Measurements from ENCODE around the gene SLC12A7.

The SLC12A7 gene

GRCh38 chr5:1137567-1138444 is 25.9 kb upstream of the SLC12A7 start:
- DNase-seq (ENCODE audit: low read depth in 1 of 2, low spot score in 1 of 2): peak in 1 of 2 experiments; percentile 52
- no peak for TF ChIP-seq JUND (IDR thresholded peaks at IDR 0.05; ENCODE audit: low read depth)
- in situ Hi-C loops (cut with HindIII; ENCODE audit: low pct_unique_long_range_greater_than_20kb, low sequenced_read_pairs): no loop called here

- TF ChIP-seq JUND (IDR thresholded peaks at IDR 0.05; ENCODE audit: low read depth): no peak
- no peak for DNase-seq (ENCODE audit: low read depth in 1 of 2, low spot score in 1 of 2)
- in situ Hi-C loops (cut with HindIII; ENCODE audit: low pct_unique_long_range_greater_than_20kb, low sequenced_read_pairs): no loop called here
These were observed 25.0 kb upstream of the SLC12A7 start for GRCh38 chr5:1136814-1137213.

GRCh38 chr5:1135696-1136525 is 24.0 kb upstream of the SLC12A7 start:
- in situ Hi-C loops (cut with HindIII; ENCODE audit: low pct_unique_long_range_greater_than_20kb, low sequenced_read_pairs): no loop called here
- no peak for DNase-seq (ENCODE audit: low read depth in 1 of 2, low spot score in 1 of 2)
- TF ChIP-seq JUND (IDR thresholded peaks at IDR 0.05; ENCODE audit: low read depth): no peak

GRCh38 chr5:1134478-1134877 is 22.6 kb upstream of the SLC12A7 start:
- TF ChIP-seq JUND (IDR thresholded peaks at IDR 0.05; ENCODE audit: low read depth): no peak
- peak; percentile 67 to 77 for DNase-seq (ENCODE audit: low read depth in 1 of 2, low spot score in 1 of 2)
- in situ Hi-C loops (cut with HindIII; ENCODE audit: low pct_unique_long_range_greater_than_20kb, low sequenced_read_pairs): no loop called here

GRCh38 chr5:1133510-1134201 is 21.8 kb upstream of the SLC12A7 start:
- no peak for TF ChIP-seq JUND (IDR thresholded peaks at IDR 0.05; ENCODE audit: low read depth)
- in situ Hi-C loops (cut with HindIII; ENCODE audit: low pct_unique_long_range_greater_than_20kb, low sequenced_read_pairs): no loop called here

GRCh38 chr5:1133108-1133507 is 21.2 kb upstream of the SLC12A7 start:
- in situ Hi-C loops (cut with HindIII; ENCODE audit: low pct_unique_long_range_greater_than_20kb, low sequenced_read_pairs): no loop called here
- no peak for DNase-seq (ENCODE audit: low read depth in 1 of 2, low spot score in 1 of 2)
- no peak for TF ChIP-seq JUND (IDR thresholded peaks at IDR 0.05; ENCODE audit: low read depth)

More at GRCh38 chr5:1133510-1134201, 21.8 kb upstream of the SLC12A7 start:
- DNase-seq (ENCODE audit: low read depth in 1 of 2, low spot score in 1 of 2): no peak

- no peak for TF ChIP-seq JUND (IDR thresholded peaks at IDR 0.05; ENCODE audit: low read depth)
- in situ Hi-C loops (cut with HindIII; ENCODE audit: low pct_unique_long_range_greater_than_20kb, low sequenced_read_pairs): no loop called here
- DNase-seq (ENCODE audit: low read depth in 1 of 2, low spot score in 1 of 2): no peak
These were observed 20.7 kb upstream of the SLC12A7 start for GRCh38 chr5:1132570-1132969.

GRCh38 chr5:1131726-1132125 is 19.9 kb upstream of the SLC12A7 start:
- in situ Hi-C loops (cut with HindIII; ENCODE audit: low pct_unique_long_range_greater_than_20kb, low sequenced_read_pairs): no loop called here
- no peak for TF ChIP-seq JUND (IDR thresholded peaks at IDR 0.05; ENCODE audit: low read depth)
- DNase-seq (ENCODE audit: low read depth in 1 of 2, low spot score in 1 of 2): no peak

- TF ChIP-seq JUND (IDR thresholded peaks at IDR 0.05; ENCODE audit: low read depth): no peak
- in situ Hi-C loops (cut with HindIII; ENCODE audit: low pct_unique_long_range_greater_than_20kb, low sequenced_read_pairs): no loop called here
- no peak for DNase-seq (ENCODE audit: low read depth in 1 of 2, low spot score in 1 of 2)
These were observed 19.3 kb upstream of the SLC12A7 start for GRCh38 chr5:1131191-1131621.

GRCh38 chr5:1130218-1130946 is 18.5 kb upstream of the SLC12A7 start:
- in situ Hi-C loops (cut with HindIII; ENCODE audit: low pct_unique_long_range_greater_than_20kb, low sequenced_read_pairs): no loop called here
- DNase-seq (ENCODE audit: low read depth in 1 of 2, low spot score in 1 of 2): peak; percentile 90 to 92
- no peak for TF ChIP-seq JUND (IDR thresholded peaks at IDR 0.05; ENCODE audit: low read depth)

GRCh38 chr5:1129711-1130055 is 17.8 kb upstream of the SLC12A7 start:
- peak; percentile 60 to 70 for DNase-seq (ENCODE audit: low read depth in 1 of 2, low spot score in 1 of 2)
- TF ChIP-seq JUND (IDR thresholded peaks at IDR 0.05; ENCODE audit: low read depth): no peak
- in situ Hi-C loops (cut with HindIII; ENCODE audit: low pct_unique_long_range_greater_than_20kb, low sequenced_read_pairs): no loop called here

Data from T47D (cell line).